ENCODE data around the gene DOCK1.

Gene DOCK1

DNA sequence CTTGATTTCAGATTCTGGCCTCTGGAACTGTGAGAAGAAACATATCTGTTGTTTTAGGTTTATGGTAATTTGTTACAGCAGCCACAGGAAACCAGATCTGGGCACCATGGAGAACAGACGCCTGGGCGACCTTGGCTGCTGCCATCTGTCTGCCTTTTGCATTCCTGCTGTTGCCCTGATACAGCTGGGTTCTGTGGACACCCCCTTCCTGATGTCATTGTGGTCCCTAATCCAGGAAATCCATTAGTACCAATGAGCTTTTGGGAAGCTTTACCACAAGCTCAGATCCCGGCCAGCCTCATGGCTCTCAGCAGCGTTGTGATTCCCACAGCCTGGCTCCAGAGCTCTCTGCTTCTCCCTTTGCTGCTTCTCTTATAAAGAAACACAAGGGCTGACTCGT, 469.7 kb downstream of the DOCK1 start:
- no peak for DNase-seq

DNA sequence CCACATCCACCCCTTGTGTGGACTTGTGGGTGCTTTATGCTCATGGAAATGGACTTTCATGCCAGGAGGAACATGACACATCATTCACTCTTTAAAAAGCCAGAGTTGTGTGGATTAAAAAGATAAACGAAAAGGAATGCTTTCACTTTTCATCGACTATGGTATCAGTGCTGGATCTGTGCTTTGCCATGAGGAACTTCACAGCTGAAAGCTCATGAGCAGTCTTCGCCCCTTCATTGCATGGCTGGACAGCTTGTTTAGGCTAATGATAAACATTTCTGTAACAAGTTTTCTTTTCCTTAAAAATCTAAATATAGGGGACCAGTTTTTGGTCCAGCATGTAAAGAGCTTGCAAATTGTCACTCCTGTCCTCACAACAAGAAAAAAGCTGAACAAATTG, 470.2 kb downstream of the DOCK1 start:
- no peak for DNase-seq

- no peak for DNase-seq
Measured at GRCh38 chr10:127376071-127376470, 470.8 kb downstream of the DOCK1 start.

GRCh38 chr10:127378628-127379027, 473.4 kb downstream of the DOCK1 start:
- no peak for DNase-seq

DNA sequence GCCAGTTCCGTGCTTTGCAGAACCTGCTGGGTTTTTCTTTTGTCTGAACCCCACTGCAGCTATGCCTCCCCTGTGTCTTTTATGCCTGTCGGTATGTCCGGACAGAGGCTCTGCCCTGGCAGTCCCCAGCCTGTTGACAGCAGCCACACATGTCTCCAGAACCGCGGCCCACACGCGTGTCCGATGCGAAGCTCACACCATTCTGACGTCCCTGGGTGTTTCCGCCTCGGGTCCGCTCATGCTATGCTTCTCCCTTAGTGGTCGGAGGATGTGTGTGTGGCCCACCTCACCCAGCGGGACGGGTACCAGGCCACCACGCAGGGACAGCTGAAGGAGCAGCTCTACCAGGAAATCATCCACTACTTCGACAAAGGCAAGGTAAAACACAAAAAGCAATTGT, 479.3 kb downstream of the DOCK1 start:
- no peak for DNase-seq

- no peak for DNase-seq
Measured at GRCh38 chr10:127385066-127385465, 479.8 kb downstream of the DOCK1 start.

- DNase-seq: no peak
Measured at GRCh38 chr10:127386606-127387327, 481.5 kb downstream of the DOCK1 start.

- DNase-seq: no peak
Measured at GRCh38 chr10:127391875-127392274, 486.6 kb downstream of the DOCK1 start.

GRCh38 chr10:127392351-127393235, 487.4 kb downstream of the DOCK1 start:
- DNase-seq: no peak

- no peak for DNase-seq
Measured at GRCh38 chr10:127398140-127398970, 493.1 kb downstream of the DOCK1 start.

GRCh38 chr10:127398971-127399365, 493.7 kb downstream of the DOCK1 start:
- DNase-seq: no peak

- no peak for DNase-seq
Measured at GRCh38 chr10:127399668-127400067, 494.4 kb downstream of the DOCK1 start.

DNA sequence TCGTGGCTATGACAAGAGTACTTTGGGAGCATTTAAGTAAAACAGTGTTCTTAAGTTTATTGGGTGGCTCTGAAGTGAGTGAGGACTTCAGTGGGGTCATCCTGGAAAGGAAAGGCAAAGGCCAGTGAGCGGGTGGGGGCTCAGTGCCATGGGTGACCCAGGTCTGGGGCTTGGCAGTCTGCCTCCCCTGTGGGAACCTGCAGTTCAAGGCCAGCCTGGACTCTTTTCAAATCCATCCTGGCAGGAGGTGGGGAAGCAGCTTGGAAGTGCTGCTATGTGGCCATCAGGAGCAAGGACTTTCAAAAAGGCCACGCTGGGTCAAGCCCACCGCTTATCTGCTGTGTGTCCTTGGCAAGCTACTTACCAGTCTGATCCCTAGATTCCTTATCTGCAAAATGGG, 495.0 kb downstream of the DOCK1 start:
- no peak for DNase-seq

GRCh38 chr10:127402596-127403409, 497.6 kb downstream of the DOCK1 start:
- no peak for DNase-seq

GRCh38 chr10:127405221-127405620, 500.0 kb downstream of the DOCK1 start:
- DNase-seq: no peak

GRCh38 chr10:127406018-127406550, 500.9 kb downstream of the DOCK1 start:
- no peak for DNase-seq

GRCh38 chr10:127407551-127407950, 502.3 kb downstream of the DOCK1 start:
- DNase-seq: no peak

DNA sequence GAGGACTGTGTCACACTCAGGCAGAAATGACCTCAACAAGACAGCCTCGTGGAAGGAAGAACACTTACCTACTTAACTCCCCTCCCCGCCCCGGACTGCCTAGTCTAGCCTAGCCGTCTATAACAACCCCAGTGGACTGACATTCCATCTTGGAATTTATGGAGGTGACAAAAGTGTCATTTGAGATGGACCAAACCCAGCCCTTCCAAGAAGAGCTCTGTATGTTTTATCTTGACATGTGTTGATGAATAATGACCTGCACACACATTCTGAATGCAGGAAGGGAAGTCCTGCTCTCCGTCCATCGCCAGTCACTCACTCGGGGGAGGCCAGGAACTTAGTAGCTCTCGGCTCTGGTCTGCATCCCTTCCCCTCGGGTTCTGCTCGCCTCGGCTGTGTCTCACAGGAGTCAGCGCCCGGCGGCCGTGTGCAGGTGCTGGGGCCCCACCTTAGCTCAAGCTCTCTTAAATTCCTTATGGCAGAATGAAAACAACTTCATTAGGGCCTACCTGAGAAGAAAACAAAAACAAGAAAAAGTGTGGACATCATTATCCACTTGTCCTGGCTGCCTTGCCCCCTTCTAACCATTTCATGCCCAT, 503.0 kb downstream of the DOCK1 start:
- no peak for DNase-seq

GRCh38 chr10:127408733-127409132, 503.5 kb downstream of the DOCK1 start:
- DNase-seq: no peak

- DNase-seq: no peak
Measured at GRCh38 chr10:127410030-127410429, 504.8 kb downstream of the DOCK1 start.

GRCh38 chr10:127411062-127411461, 505.8 kb downstream of the DOCK1 start:
- no peak for DNase-seq

DNA sequence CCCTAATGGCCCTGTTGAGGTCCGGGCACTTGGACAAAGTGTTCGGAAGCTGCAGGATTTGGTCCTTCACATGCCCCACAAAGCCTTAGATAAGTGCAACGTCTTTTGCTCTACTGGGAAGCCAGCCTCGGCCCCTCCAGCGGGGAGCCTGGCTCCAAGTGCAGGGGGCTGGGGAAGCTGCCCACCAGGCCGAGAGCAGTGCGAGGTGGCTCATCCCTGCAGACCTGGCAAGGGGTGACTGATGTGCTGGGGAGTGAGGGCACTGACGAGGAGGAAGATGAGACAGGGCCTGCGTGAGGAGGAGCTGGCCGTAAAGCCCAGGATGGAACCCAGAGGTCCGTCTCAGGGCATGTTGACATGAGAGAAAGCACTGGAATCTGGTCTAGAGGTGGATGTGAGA, 508.1 kb downstream of the DOCK1 start:
- DNase-seq: no peak

Data from CD4-positive, alpha-beta T cell treated with Interleukin-4 for 1 hour (primary cell).